Stimulated activated naive CD4-positive, alpha-beta T cell (primary cell): Measurements from ENCODE around the gene HOXC5.
"Not testable (repeated sequence)": the region's sequence is repeated elsewhere in the genome, so short reads cannot be mapped to it uniquely, and the experiment has no call there.

ENCODE experiments used
- DNase-seq, 6 experiments: peaks; one replicate each; lab custom pipeline; 2025; lab: John Stamatoyannopoulos, UW

The HOXC5 gene

DNA sequence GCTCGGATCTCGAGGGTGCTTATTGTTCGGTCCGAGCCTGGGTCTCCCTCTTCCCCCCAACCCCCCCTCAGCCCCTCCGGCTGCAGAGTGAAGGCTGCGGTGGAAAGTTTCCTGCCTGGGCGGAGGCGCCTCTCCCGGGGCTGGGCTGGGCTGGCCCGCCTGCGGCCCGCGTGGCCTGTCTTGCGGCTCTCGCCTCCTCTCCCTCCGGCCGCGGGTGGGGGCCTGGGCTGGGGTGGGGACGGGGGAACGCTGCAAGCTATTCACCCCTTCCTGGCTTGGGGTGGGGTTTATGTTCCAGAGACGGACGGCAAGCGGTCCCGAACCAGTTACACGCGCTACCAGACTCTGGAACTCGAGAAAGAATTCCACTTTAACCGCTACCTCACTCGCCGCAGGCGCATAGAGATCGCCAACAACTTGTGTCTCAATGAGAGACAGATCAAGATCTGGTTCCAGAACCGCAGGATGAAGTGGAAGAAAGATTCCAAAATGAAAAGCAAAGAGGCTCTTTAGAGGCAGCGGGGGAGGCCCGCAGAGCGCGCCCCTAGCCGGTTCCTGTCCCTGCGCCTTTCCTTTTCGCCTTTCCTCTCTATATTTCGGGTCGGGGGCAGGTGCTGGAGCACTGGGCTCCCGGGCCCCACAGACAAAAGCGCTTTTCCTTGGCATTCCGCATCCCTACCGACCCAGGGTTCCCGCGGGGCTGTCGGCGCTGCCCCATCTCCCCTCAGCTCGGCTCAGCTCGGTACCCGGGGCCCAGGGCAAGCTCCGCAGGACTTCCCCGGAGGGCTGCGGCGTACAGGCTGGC lies 1.3 kb downstream of the HOXC5 start:
- peak in 1 of 6 experiments; percentile 46 for DNase-seq

DNA sequence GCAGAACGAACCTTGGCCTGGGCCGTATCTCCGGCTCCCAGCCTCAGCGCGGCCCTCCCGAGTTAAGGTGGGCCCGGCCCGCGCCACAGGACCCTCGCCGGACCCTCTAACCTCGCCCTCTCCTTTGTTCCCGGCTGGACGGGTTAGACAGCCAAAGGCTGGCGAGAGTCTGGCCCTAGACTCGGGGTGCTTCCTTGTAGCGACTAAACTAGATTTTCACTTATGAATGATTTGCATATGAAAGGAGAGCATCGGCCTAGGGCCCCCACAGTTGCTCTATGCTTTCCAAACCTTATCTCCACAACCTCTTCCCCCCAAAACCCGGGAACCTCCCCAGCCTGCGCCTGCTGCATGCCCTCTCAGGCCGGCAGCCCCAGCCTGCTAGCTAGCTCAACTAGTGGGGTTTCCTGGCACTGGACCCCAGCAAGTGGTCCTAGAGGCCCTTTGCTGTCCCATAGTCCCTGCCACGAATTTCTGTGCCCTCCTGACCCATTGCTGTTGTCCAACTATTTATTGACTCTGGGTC lies 2.0 kb downstream of the HOXC5 start:
- no peak for DNase-seq

DNA sequence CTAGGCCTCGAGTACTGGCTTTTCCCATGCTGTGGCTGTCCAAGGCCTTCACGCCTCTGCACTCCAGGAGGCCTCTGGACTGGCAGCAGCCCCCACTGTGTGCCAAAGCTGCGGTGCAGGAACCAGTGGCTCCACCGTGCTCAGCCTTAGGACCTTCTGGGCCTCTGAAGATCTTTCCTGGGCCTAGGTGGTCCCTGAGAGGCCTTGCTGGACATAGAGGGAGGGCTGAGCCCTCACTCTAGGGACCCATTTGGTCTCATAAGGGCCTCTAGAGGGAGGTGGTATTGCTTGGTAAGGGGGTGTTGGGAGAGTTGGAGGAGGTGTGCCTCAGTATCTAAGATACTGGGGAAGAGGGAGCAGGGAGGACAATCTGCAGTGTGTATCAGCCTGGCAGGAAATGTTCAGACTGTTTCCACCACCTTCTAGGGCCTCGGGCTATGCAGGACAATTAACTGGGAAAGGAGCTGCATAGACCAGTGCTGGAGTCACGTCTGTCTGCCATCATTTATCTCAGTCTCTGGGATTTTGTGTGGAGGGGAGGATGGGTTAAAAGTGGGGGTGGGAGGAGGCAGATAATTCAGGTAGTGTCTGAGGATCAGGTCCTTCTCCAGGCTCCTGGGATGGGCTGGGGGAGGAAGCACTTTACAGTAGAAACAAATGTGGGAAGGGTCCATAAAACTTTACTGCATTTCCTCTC lies 2.9 kb downstream of the HOXC5 start:
- no peak for DNase-seq

DNA sequence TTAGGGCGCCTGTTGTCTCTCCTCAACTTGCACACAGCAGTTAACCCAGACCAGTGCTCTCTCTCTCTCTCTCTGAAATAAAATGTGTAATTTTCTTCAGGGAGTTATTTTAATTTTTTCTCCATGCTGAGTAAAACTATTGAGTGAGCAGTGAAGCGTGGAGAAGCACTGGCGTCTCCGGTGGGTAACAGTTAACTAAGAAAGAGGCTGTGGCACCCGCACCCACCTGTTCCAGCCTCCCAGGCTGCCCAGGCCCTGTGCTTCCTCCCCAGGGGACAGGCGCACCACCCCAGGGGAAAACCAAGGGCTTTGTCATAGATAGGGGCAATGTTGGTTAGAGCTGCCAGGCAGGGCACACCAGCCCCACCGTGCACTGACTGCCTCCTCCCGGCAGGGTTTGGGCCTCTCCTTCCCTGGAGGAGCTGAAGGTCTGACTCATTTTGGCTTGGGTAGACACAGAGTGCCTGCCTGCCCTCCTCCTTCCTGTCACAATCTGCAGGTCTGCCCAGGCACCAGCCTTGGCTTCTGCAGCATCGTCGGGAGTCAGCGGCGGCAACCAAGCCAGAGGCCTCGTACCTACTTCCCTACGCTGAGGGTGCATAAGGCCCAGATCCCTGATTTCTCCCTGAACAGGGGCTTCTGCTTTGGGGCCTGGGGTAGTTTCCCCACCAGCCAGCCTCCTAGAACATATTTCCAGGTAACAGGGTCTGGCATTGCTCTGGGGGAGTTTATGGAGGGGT lies 3.9 kb downstream of the HOXC5 start:
- DNase-seq, result no peak

DNA sequence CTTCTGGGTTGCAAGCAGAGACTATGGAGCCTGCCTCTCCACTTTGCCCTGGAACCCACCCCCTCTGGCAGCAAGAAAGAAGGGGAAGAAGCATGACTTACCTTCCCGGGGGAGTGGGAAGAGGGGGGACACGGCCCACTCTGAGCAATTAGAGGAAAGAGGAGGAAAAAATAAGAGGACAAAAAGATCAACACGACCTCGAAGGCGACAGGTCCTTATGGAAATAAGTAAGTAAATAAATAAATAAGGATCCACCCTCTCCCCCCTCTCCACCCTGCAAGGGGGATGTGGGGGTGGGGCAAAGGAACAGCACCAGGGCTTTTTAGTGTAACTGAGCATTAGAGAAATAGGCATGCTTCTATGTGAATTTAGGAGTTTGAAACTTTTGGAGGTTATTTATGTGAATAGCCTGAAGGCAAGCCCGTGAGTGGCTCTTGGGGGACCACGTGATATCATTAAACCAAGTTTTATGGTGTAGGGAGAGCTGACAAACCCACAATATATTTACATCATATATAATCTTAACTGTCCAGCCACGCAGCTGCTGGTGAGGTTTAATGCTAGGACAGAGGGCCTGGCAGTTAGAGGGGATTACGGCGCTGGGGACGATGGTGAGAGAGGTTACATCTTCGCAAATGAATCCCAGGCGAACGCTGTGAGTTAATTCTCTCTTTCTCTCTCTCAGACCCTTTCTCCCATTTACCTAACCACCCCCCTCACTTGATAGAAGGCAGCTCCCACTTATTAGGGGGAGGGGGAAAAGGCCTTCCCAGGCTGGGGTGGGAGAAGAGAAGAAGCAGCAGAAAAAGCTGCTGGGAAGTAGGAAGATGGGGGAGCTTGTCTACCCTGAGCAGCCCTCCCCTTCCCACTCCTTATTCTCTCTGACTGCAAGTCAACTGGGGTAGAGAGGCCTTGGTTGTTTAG lies 4.8 kb downstream of the HOXC5 start:
- no peak for DNase-seq

DNA sequence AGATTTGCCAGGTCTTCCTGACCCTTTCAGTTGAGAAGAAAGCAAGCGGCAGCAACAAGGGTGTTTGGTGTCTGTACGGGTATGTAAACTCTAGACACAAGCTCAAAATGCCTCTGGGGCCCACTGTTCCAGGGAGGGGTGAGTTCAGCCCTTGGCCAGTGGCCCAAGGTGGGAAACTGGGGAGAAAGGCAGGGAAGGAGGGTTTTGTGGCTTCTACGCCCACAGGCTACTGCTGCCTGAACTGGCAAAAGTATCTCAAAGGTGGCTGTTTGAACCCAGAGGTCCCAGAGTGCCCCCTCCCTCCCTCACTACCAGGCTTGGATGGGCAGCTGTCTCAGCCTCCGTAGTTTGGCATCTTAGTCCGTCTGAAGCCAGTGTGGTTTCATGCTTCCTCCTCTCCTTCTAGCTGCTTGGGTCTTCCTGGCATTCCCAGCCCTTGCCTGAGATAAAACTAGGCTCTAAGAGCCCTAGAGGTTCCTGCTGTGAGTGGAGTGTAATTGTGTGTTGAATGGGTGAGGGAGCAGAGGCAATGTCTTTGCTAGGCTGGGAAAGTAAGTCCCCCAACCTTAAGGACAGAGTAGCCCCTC lies 5.5 kb downstream of the HOXC5 start:
- no peak for DNase-seq

DNA sequence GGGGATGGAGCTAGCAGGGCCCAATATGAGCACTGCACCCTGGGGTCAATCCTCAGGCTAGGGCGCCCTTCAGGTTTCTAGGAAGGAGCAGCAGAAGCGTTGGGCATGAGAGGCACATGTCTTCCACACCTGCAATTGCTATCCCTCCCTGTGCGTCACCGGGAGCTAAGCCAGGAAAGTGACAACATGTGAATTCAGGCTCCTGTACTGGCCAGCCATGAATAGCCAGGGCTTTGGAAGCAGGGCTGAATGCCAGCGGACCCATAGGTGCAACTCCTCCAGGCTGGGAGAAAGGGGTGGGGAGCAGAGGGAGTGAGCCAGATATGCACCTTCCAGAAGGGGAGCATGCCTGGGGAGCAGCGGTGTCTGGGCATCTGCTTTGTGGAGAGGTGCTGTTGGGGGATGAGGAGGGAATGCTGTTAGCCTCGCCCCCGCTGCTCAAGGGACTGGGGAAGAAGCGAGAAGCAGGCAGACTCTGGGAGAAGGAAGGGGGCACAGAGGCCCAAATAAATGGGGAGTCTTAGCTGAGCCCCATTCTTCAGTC lies 6.1 kb downstream of the HOXC5 start:
- DNase-seq, result no peak

DNA sequence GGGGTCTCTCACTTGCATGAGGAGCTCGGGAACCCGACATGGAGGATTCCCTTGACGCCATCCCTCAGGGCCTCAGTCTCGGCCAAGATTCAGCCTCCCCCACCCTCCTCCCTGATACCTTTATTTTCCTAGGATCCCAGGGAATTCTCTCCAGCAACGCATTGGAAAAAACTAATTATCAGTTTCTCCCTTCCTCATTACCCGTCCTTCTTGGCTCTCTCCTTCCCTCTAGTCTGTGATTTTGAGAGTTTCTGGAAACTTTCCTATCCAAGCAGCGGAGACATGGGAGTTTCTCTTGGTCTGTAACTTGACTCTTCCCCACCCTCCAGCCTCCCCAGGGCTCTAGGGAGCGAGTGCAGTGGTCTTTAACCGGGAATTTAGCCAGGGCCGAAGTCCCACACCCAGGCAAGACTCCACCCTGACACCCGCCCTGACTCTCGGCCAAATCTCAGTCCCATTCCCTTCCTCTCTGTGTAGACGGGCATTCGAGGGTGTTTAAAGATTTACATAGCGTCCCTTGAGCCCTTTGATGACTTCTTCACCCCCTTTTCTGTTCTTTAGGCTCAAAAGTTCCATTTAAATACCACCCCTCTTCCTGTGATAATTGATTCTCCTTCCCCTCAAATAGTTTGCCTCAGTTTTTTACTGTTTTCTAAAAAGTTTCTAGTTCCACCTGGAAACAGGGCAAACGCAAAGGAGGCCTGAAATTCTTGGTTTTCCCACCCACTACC lies 6.7 kb downstream of the HOXC5 start:
- no peak for DNase-seq

DNA sequence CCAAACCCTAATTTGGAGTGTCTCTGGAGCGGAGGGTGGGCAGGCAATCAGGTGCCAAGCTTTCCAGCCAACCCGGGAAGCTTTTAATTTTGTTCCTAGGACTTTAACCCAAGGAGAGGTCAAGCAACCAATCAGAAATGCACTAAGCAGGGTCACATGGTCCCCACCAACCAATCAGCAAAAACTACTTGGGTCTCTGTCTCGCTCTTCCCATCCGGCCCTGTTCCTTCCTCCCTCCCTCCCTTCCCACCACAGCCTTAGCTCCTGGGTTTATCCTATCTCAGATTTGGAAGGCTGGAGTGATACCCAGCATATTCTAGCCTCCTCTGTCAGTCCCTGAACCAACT lies 7.3 kb downstream of the HOXC5 start:
- DNase-seq, result no peak

DNA sequence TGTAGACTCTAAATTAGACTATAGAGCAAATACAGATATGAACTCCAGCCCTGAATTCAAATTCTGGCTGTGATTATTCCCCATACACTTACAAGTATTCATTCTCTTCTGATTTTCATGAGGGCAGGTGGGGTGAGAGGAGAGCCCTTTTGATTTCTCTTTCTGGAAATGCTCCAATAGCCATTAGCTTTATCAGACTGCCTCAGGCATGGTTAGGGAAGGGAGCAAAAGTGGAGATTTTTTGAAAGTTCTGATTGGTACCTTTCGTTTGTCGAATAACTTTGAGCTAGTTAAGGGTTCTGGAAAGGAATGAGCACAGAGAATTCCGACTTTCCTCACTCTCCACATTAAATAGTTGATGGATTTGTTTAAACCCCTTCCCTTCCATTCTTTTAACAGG lies 7.8 kb downstream of the HOXC5 start:
- DNase-seq, result no peak

DNA sequence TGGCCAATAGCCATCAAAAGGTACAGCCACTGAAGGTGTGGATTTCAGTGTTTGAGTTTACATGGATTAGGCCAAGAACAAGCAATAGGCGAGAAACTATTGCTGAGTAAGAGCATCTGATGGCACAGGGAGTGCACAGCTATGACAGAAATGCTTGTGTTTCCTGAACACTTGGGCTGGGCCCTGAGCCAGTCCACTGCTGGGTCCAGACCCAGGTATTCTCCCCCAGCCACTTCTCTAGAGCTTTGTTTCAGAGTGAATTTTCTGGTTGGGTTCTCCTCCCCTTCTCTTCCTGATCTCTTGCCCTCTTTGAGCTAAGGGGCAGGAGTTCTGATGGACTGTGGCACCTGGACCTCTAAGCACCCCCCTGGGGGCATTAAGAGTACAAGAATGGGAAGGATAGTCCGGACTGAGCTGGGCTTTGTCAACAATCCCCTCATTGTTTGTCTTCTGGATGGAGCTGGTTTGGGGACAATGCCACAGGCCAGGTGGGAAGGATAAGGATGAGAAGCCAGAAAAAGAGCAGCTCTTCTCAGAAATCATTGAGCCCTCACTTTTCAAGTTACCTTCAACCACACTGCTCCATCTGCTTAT lies 8.3 kb downstream of the HOXC5 start:
- DNase-seq, result no peak

DNA sequence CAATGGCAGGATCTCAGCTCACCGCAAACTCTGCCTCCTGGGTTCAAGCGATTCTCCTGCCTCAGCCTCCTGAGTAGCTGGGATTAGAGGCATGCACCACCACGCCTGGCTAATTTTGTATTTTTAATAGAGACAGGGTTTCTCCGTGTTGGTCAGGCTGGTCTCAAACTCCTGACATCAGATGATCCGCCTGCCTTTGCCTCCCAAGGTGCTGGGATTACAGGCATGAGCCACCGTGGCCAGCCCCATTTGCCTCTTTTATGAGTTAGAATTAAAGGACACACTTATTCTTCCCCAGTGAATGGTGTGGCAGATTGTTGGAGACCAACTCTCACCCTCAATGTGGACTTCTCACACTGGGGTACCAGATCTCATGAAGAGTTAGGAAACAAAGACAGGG lies 9.2 kb downstream of the HOXC5 start:
- DNase-seq, result not testable (repeated sequence)

DNA sequence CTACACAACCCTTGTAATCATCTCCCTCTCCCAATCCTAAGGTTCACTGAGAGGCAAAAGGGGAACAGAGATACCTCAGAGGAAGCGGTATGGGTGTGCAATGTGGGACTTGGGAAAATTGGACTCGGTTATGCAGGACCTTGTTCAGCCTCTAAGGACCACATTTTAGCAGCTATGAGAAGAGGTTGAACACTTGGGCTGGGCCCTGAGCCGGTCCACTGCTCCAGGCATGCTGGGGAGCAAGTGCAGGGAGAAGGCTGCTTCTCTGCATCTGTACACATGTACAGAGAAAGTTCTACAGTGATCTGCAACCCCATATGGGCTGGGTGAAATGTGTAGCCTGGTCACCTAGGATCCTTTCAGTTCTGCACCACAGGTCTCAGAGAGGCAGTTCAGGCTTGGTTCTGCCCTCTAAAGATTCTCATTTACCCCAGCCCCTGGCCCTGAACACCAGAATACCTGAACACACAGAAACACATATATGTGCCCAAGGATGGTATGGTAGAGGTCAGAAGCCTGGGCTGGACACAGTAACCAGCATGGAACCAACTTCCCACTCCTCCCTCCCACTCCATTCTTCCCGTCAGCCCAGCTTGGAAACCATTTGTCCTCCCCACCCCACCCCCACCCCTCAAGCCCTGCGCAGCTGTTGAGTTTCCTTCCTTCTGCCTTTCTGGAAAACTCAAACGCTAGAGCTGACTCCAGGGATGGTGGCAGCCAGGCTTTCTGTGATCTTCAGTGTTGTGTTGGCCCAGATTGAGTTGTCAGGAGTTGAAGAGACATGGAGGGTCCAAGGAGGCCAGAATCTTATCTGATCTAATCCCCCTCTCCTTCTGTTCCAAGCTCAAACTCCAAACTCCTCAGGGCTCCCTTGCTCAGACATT lies 10.4 kb downstream of the HOXC5 start:
- no peak for DNase-seq

DNA sequence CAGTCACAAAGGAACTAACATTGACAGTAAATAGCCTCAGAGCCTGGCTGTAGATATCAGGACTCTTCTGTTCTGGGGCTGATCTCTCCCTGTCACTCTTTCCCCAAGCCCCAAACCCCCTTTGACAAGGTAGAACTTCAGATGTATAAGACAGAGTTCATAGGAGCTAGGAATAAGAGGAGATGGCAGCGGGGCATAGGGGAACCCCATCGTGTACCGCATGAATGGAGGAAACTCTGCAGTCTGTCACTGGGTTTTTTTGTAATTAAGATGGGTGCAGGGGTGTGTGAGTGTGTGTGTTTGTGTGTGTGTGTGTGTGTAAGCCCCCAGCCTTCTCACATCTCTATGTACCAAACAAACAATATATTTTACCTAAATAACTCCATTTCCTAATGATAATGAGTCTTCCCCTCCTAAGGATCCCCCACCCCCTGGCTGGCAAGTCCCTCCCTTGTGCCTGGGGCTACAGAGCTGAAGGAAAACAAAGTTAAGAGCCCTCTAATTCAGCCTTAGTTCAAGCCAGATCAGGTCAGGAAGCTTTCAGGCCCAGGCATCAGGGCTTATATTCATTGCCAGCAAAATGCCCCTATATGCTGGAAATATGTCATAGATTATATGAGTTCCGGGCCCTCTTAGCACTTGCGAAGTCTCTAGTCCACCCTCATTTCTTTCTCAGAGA lies 11.7 kb downstream of the HOXC5 start:
- DNase-seq, result no peak

DNA sequence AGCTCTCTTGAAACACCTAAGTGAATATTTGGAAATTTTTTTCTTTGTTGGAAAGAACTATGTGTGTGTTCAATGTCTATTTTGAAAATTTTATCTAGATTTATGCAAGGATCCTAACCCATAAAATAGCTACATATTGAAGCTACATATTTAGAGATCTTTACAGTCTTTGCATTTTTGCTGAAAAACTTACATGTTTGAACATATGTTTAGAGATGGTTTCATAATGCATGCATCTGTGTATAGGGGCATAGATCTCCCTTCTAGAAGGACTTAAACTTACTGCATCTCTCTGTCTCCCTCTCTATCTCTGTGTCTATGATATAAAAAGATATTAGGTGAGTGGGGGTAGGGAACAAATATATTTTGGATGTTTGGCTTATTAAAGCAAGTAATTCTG lies 12.6 kb downstream of the HOXC5 start:
- DNase-seq, result no peak

DNA sequence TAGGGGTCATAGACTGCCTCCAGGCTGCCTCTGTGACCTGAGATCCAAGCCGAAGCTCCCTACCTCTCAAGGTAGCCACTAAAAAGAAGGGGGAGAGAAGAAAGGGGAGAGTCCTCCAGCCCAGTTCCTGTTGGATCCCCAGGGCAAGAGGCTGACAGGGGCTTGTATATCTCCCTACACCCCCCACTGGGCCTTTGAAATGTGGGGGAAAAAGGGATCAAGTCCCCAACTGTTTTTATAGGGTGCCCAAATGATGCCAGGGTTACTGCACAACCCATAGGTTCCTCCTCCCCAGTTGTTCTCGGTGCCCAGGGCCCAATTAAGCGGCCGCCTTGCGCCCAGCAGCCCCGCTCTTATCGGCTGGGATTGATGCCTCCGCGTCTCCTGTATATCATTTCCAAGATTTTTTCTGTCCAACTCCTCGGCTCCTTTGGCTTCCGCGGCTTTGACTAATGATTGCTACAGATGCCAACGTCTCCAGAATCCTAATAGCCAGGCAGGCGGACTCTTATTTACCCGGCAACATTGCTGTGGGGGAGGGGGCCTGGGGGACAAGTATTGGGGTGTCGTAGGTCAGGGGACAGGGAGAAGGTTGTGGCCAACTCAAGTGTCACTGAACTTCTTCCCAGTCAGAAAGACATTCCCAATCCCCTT lies 13.1 kb downstream of the HOXC5 start:
- DNase-seq, result no peak

DNA sequence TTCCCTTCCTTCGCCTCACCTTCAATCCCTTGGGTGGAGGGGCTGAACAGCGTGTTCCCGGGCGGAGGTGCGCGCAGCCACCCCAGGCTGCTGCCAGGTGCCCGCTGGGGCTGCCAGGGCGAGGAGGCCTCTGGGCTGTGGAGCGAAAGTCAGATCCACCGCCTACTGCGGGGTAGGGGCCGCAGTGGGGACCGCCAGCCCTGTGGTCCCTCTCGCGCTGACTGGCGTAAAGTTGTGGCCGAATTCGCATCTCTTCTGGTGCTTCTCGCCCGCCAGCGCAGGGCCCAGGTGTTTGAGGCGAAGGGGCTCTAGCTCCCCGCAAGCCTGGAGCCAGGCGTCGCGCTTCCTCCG lies 13.9 kb downstream of the HOXC5 start:
- no peak for DNase-seq
